WTC11 (cell line): ENCODE data around the gene ARHGAP28. TPM values are rescaled to one million over a fixed set of nuclear protein-coding genes. Genes with fewer than 3 reads are reported as not detected.

Experiments
- ATAC-seq: fragments of 200-7000 bp; cut with Tn5 transposase; 2 replicates; pipeline ENCODE4 v1.10.0; 2021; ENCODE audit warnings: mild to moderate bottlenecking, moderate library complexity
- CTCF ChIA-PET: fragments of 300-600 bp; sonication (Branson Sonifier 250); formaldehyde crosslinking; loops from one replicate; lab custom pipeline; 2021; ENCODE audit warnings: antibody characterized with exemption; lab: Charles Lee
- POLR2A ChIA-PET: fragments of 350-600 bp; sonication (Branson Sonifier 250); formaldehyde crosslinking; loops from one replicate; lab custom pipeline; 2021; ENCODE audit warnings: antibody characterized with exemption; lab: Charles Lee
- DNase-seq: peaks from one replicate; pipeline ENCODE4 v3.0.0; 2021; ENCODE audit warnings: low spot score
- H3K27ac Mint-ChIP-seq: 2 replicates; pipeline ENCODE4 v1.8.0; 2021; ENCODE audit warnings: mixed read lengths
- H3K27me3 Mint-ChIP-seq: 2 replicates; pipeline ENCODE4 v1.8.0; 2021; ENCODE audit warnings: low read depth, mild to moderate bottlenecking, moderate library complexity, mixed read lengths
- H3K36me3 Mint-ChIP-seq: 2 replicates; pipeline ENCODE4 v1.8.0; 2021; ENCODE audit warnings: mixed read lengths
- H3K4me1 Mint-ChIP-seq: 2 replicates; pipeline ENCODE4 v1.8.0; 2022; ENCODE audit warnings: mixed read lengths
- H3K4me3 Mint-ChIP-seq: 2 replicates; pipeline ENCODE4 v1.8.0; 2021; ENCODE audit warnings: mild to moderate bottlenecking, moderate library complexity, mixed read lengths
- H3K9me3 Mint-ChIP-seq: 2 replicates; pipeline ENCODE4 v1.8.0; 2021; ENCODE audit warnings: mixed read lengths
- AR ChIP-seq: fragments of 250-450 bp; sonication (Bioruptor Pico); IDR thresholded peaks from 2 replicates; pipeline ENCODE4 v1.9.0; 2021; ENCODE audit warnings: mild to moderate bottlenecking
- CDX4 ChIP-seq: fragments of 250-450 bp; sonication (Bioruptor Pico); IDR thresholded peaks from 2 replicates; pipeline ENCODE4 v1.9.0; 2021; ENCODE audit warnings: moderate library complexity, mild to moderate bottlenecking, inconsistent platforms, borderline replicate concordance
- CREM ChIP-seq: sonication (generic); formaldehyde crosslinking; IDR thresholded peaks from 2 replicates; pipeline ENCODE4 v1.8.1; 2022; ENCODE audit warnings: mild to moderate bottlenecking, missing genetic modification reagents, moderate library complexity
- E2F1 ChIP-seq: sonication (generic); formaldehyde crosslinking; IDR thresholded peaks from 2 replicates; pipeline ENCODE4 v1.8.0; 2022; ENCODE audit warnings: mild to moderate bottlenecking, missing genetic modification reagents
- E2F5 ChIP-seq: sonication (generic); formaldehyde crosslinking; IDR thresholded peaks from 2 replicates; pipeline ENCODE4 v1.8.1; 2022; ENCODE audit warnings: mild to moderate bottlenecking, moderate library complexity, missing genetic modification reagents
- ELF4 ChIP-seq: sonication (generic); formaldehyde crosslinking; IDR thresholded peaks from 2 replicates; pipeline ENCODE4 v1.8.1; 2022; ENCODE audit warnings: low read depth, mild to moderate bottlenecking, moderate library complexity, missing genetic modification reagents
- ESRRA ChIP-seq: sonication (generic); formaldehyde crosslinking; IDR thresholded peaks from 2 replicates; pipeline ENCODE4 v1.8.1; 2022; ENCODE audit warnings: mild to moderate bottlenecking, missing genetic modification reagents, borderline replicate concordance
- FOXK1 ChIP-seq: sonication (generic); formaldehyde crosslinking; IDR thresholded peaks from 2 replicates; pipeline ENCODE4 v1.8.0; 2022; ENCODE audit warnings: mild to moderate bottlenecking, moderate library complexity, missing genetic modification reagents
- FOXP4 ChIP-seq: sonication (generic); formaldehyde crosslinking; IDR thresholded peaks from 2 replicates; pipeline ENCODE4 v1.8.0; 2022; ENCODE audit warnings: mild to moderate bottlenecking, missing genetic modification reagents
- MAX ChIP-seq: sonication (generic); formaldehyde crosslinking; IDR thresholded peaks from 2 replicates; pipeline ENCODE4 v1.8.0; 2022; ENCODE audit warnings: mild to moderate bottlenecking, missing genetic modification reagents
- OVOL2 ChIP-seq: fragments of 250-450 bp; sonication (Bioruptor Pico); IDR thresholded peaks from 2 replicates; pipeline ENCODE4 v1.9.0; 2021; ENCODE audit warnings: mild to moderate bottlenecking, borderline replicate concordance
- PRDM15 ChIP-seq: sonication (generic); formaldehyde crosslinking; IDR thresholded peaks from 2 replicates; pipeline ENCODE4 v1.8.0; 2022; ENCODE audit warnings: missing genetic modification reagents
- PREB ChIP-seq: sonication (generic); formaldehyde crosslinking; IDR thresholded peaks from 2 replicates; pipeline ENCODE4 v1.8.1; 2022; ENCODE audit warnings: mild to moderate bottlenecking, missing genetic modification reagents, moderate library complexity, borderline replicate concordance
- RELA ChIP-seq: sonication (generic); formaldehyde crosslinking; IDR thresholded peaks from 2 replicates; pipeline ENCODE4 v1.8.1; 2022; ENCODE audit warnings: missing genetic modification reagents, mild to moderate bottlenecking, borderline replicate concordance
- SP1 ChIP-seq: sonication (generic); formaldehyde crosslinking; conservative IDR thresholded peaks from 2 replicates; pipeline ENCODE4 v1.8.1; 2022; ENCODE audit warnings: missing genetic modification reagents
- TCF7 ChIP-seq: sonication (generic); formaldehyde crosslinking; IDR thresholded peaks from 2 replicates; pipeline ENCODE4 v1.8.0; 2022; ENCODE audit warnings: mild to moderate bottlenecking, low read depth, missing genetic modification reagents, moderate library complexity
- TEAD1 ChIP-seq: sonication (generic); formaldehyde crosslinking; IDR thresholded peaks from 2 replicates; pipeline ENCODE4 v1.8.0; 2022; ENCODE audit warnings: mild to moderate bottlenecking, missing genetic modification reagents
- TEAD4 ChIP-seq: sonication (generic); formaldehyde crosslinking; IDR thresholded peaks from 2 replicates; pipeline ENCODE4 v1.8.0; 2022; ENCODE audit warnings: mild to moderate bottlenecking, missing genetic modification reagents
- ZNF121 ChIP-seq: sonication (generic); formaldehyde crosslinking; IDR thresholded peaks from 2 replicates; pipeline ENCODE4 v1.8.0; 2023; ENCODE audit warnings: missing genetic modification reagents
- ZNF232 ChIP-seq: sonication (generic); formaldehyde crosslinking; IDR thresholded peaks from 2 replicates; pipeline ENCODE4 v1.8.0; 2022; ENCODE audit warnings: mild to moderate bottlenecking, missing genetic modification reagents
- ZNF416 ChIP-seq: fragments of 250-450 bp; sonication (Bioruptor Pico); IDR thresholded peaks from 2 replicates; pipeline ENCODE4 v1.9.0; 2021; ENCODE audit warnings: mild to moderate bottlenecking, inconsistent platforms
- total RNA-seq: library from RNA; stranded (reverse); gene quantifications from 3 replicates; pipeline ENCODE4 v1.2.3, GENCODE V29; 2021

ARHGAP28 gene
- total RNA-seq, 1 experiment from 2014 or later = 14.8 TPM

- DNase-seq = no peak
- POLR2A ChIA-PET = no interaction called here
- H3K27ac Mint-ChIP-seq = no peak overlapping the region
- peaks cover 2% of the 10 kb centered on the region for H3K9me3 Mint-ChIP-seq
- TF ChIP-seq RELA (CRISPR knock-in tag) (no peak), FOXK1 (CRISPR knock-in tag) (no peak), ZNF416 (no peak), SP1 (CRISPR knock-in tag) (no peak), TCF7 (CRISPR knock-in tag) (no peak), AR (no peak), ELF4 (no peak), MAX (CRISPR knock-in tag) (no peak), FOXP4 (CRISPR knock-in tag) (no peak), CREM (CRISPR knock-in tag) (no peak), ESRRA (no peak), E2F1 (CRISPR knock-in tag) (no peak)
- TF ChIP-seq, all 79 proteins: peak for 0
- no peak overlapping the region for H3K4me3 Mint-ChIP-seq
- H3K27me3 Mint-ChIP-seq = no peaks in the 10 kb centered on the region
- CTCF ChIA-PET = interaction anchor here (0.6 to 2.3 kb wide), 3 partner anchors 13 to 230 kb away, joined by 3 to 4 read pairs (median 3); no protein-coding TSS in a partner anchor
- ATAC-seq = no peak
- peaks cover 2% of the 10 kb centered on the region for H3K36me3 Mint-ChIP-seq
- peaks cover 48% of the 10 kb centered on the region for H3K4me1 Mint-ChIP-seq
Observed at GRCh38 chr18:6782861-6783260, 53.3 kb downstream of the ARHGAP28 start.

GRCh38 chr18:6784046-6784445 is 54.5 kb downstream of the ARHGAP28 start:
- H3K27ac Mint-ChIP-seq = peak overlapping the region; percentile 67; the same call in 1 of the 2 replicates
- POLR2A ChIA-PET = no interaction called here
- peaks cover 11% of the 10 kb centered on the region for H3K36me3 Mint-ChIP-seq
- DNase-seq (no peak), ATAC-seq (peak; percentile 61)
- no peak overlapping the region for H3K4me3 Mint-ChIP-seq
- H3K9me3 Mint-ChIP-seq = peaks cover 12% of the 10 kb centered on the region
- peaks cover 44% of the 10 kb centered on the region for H3K4me1 Mint-ChIP-seq
- TF ChIP-seq FOXK1 (CRISPR knock-in tag) = no peak
- no peak for TF ChIP-seq PRDM15 (CRISPR knock-in tag)
- no peak for TF ChIP-seq PREB (CRISPR knock-in tag)
- no peak for TF ChIP-seq RELA (CRISPR knock-in tag)
- no peak for TF ChIP-seq CREM (CRISPR knock-in tag)
- no peak for TF ChIP-seq ELF4
- TF ChIP-seq E2F5 (CRISPR knock-in tag) = no peak
- no peak for TF ChIP-seq ZNF121 (CRISPR knock-in tag)
- TF ChIP-seq TEAD1 = no peak
- no peak for TF ChIP-seq CDX4 (CRISPR knock-in tag)
- TF ChIP-seq OVOL2 (CRISPR knock-in tag) = no peak
- no peak for TF ChIP-seq TEAD4 (CRISPR knock-in tag)
- no peak for TF ChIP-seq ZNF232 (CRISPR knock-in tag)
- CTCF ChIA-PET = interaction anchor here (0.8 to 2.3 kb wide), 3 partner anchors 50 to 241 kb away, joined by 3 to 4 read pairs (median 3); no protein-coding TSS in a partner anchor
- H3K27me3 Mint-ChIP-seq = no peaks in the 10 kb centered on the region
